GM12801 (cell line): ENCODE data around the gene DUOXA1.

Experiments used
- TF ChIP-seq, protein P1 (sequence below): IDR thresholded peaks from one replicate; pipeline ENCODE4 v1.5.1; 2011; ENCODE audit warnings: control low read depth; ENCODE audit not compliant: insufficient read length; ENCODE audit errors: extremely low read depth

The DUOXA1 gene, protein sequence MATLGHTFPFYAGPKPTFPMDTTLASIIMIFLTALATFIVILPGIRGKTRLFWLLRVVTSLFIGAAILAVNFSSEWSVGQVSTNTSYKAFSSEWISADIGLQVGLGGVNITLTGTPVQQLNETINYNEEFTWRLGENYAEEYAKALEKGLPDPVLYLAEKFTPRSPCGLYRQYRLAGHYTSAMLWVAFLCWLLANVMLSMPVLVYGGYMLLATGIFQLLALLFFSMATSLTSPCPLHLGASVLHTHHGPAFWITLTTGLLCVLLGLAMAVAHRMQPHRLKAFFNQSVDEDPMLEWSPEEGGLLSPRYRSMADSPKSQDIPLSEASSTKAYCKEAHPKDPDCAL

GRCh38 chr15:45129651-45130129 is at the start of gene DUOXA1, which contains the start of gene DUOX1:
Gene DUOXA1, minus strand, starts transcription at chr15:45129879. Its CDS starts 6,865 bp downstream, at chr15:45123014.
Gene DUOX1, plus strand, starts transcription at chr15:45129994. Its CDS starts 1,973 bp downstream, at chr15:45131967.
- TF ChIP-seq, protein P1, sequence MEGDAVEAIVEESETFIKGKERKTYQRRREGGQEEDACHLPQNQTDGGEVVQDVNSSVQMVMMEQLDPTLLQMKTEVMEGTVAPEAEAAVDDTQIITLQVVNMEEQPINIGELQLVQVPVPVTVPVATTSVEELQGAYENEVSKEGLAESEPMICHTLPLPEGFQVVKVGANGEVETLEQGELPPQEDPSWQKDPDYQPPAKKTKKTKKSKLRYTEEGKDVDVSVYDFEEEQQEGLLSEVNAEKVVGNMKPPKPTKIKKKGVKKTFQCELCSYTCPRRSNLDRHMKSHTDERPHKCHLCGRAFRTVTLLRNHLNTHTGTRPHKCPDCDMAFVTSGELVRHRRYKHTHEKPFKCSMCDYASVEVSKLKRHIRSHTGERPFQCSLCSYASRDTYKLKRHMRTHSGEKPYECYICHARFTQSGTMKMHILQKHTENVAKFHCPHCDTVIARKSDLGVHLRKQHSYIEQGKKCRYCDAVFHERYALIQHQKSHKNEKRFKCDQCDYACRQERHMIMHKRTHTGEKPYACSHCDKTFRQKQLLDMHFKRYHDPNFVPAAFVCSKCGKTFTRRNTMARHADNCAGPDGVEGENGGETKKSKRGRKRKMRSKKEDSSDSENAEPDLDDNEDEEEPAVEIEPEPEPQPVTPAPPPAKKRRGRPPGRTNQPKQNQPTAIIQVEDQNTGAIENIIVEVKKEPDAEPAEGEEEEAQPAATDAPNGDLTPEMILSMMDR: no peak

GRCh38 chr15:45177285-45177684 is 47.6 kb upstream of the DUOXA1 start:
- TF ChIP-seq, protein P1: no peak

DNA sequence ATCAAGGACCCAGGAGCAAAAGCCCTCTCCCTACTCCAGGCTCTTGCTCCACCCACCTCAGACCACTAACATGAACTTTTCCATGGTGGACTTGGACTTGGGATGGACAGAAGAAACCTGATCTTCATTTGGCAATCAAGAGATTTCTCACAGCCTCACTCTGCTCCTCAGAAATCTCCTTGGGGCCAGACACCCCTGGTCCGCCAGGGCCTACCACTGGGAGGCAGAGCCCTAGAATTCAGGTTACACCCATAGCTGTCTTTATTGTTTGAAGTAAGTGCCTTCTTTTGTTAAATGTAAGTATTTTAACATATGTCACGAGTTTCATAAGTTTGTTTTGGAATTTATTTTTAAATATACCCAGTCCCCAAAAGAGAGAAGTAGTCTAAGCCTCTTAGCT is 44.9 kb upstream of the DUOXA1 start:
- TF ChIP-seq, protein P1: no peak

- TF ChIP-seq, protein P1: no peak
Observed at GRCh38 chr15:45174069-45174468, 44.4 kb upstream of the DUOXA1 start.

- TF ChIP-seq, protein P1: no peak
Observed at GRCh38 chr15:45171912-45172311, 42.2 kb upstream of the DUOXA1 start.

GRCh38 chr15:45169608-45170480 is 40.2 kb upstream of the DUOXA1 start:
- TF ChIP-seq, protein P1: no peak
